Effector CD4-positive, alpha-beta T cell (primary cell): ENCODE data around the gene STX16.

Experiments
- DNase-seq: peaks from one replicate; pipeline ENCODE4 v3.0.0-alpha.2; 2020
- total RNA-seq: gene quantifications from one replicate; lab custom pipeline; 2026; lab: John Stamatoyannopoulos, UW

The STX16 gene, protein sequence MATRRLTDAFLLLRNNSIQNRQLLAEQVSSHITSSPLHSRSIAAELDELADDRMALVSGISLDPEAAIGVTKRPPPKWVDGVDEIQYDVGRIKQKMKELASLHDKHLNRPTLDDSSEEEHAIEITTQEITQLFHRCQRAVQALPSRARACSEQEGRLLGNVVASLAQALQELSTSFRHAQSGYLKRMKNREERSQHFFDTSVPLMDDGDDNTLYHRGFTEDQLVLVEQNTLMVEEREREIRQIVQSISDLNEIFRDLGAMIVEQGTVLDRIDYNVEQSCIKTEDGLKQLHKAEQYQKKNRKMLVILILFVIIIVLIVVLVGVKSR
- 90.2 reads per million, percentile 80 among the genes with 10 or more reads in this experiment for total RNA-seq

DNA sequence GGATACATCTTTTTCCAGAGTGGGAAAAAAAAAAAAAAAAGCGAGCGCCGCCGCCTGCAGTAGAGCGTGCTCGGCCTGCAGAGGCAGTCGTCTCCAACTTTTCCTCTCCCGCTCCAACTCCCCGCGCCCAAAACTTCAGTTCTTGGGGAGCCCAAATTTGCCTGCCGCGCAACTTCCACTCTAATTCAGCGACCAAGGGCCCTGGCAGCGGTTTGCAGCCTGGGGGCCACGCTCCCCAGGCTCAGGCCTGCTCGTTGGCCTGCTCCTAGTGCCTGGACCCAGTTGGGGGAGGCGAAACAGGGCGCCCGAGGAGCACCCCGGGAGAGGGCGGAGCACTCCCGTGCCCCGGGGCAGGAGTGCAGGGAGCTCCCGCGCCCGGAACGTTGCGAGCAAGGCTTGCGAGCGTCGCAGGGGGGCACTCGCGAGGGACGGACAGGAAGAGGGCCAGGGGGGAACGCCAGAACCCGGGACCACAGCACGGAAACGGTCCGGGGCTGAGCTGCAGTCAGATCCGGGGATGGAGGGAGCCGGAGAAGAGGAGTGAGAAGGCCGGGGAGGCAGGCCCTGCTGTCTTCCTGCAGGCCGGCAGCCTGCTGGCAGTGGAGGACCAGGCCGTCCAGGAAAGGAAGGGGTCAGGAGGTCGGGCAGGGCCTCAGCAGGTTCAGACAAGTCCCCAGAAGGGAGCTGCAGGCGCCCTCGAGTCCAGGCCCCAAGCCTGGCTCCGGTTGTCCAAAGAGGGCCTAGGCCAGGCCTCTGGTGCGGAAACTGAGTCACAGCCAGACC lies at the start of gene STX16:
TSS of gene STX16 (plus strand) at position 508 of the 783 bp plus-strand sequence. CDS start 724 bp downstream, outside the sequence.
- DNase-seq, result peak; percentile 76

DNA sequence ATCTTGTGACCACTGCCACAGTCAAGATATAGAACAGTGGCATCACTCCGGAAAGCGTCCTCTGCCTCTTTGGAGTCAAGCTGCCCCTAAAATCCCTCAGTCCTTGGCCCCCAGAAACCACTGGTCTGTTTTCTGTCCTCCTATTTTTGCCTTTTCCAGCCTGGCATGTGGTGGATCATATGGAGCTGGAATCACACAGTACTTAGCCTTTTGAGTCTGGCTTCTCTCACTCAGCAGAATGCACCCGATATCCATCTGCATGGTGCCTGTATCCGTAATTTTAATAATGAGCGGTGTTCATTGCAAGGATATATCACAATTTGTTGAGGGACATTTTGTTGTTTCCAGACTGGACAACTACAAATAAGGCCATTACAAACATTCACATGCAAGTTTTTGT lies 49.0 kb upstream of the STX16 start:
- no peak for DNase-seq

DNA sequence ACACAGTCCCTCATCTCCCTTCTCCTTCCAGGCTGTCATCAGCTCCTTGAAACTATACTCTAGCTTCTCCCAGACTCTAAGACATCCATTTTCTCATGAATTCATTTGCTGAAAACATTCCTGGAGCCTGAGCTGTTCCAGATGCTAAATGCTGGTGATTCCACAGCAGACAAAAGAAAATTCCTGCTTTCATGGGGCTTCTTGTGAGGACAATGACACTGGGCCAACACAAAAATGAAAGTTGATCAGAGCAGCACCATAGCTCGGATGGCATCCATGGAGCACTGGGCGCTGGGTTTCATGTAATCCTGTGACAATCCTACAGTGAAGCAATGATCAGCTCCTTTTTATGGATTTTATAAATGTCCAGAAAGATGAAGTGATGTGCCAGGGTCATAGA lies 47.4 kb upstream of the STX16 start:
- no peak for DNase-seq

DNA sequence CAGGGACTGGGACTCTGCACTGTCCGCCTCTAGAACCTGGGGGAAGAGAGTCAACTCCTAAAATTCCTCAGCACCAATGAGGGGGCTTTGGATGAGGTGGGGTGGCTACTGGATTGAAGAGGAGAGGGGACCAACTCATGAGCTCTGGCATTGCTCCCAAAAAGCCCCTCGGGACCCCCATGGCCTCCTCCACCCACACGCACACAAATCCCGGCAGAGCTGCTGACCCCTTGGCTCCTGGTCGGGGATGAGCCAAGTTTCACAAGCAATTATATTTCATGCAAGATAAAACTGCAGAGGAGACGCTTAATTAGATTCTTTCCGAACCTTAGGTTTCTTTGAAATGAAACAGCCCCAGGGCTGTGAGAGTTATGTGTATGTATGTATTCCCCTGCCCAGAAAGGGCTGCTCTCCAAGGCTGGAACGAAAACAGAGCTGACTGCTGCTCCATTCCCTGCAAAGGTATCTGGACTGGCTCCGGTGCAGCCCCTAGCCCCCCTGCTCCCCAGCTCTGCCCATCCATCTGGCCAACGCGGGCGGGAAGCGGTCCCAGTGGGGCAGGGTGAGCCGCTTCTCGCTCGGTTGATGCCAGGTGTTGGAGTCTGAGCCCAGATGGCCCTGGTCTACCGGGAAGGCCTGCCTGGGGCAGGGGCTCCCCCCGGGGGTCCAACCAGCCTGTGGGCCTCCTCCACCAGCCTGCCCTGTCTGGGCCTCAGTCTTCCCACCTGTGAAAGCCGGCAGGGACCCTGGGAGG lies 46.8 kb upstream of the STX16 start:
- no peak for DNase-seq

DNA sequence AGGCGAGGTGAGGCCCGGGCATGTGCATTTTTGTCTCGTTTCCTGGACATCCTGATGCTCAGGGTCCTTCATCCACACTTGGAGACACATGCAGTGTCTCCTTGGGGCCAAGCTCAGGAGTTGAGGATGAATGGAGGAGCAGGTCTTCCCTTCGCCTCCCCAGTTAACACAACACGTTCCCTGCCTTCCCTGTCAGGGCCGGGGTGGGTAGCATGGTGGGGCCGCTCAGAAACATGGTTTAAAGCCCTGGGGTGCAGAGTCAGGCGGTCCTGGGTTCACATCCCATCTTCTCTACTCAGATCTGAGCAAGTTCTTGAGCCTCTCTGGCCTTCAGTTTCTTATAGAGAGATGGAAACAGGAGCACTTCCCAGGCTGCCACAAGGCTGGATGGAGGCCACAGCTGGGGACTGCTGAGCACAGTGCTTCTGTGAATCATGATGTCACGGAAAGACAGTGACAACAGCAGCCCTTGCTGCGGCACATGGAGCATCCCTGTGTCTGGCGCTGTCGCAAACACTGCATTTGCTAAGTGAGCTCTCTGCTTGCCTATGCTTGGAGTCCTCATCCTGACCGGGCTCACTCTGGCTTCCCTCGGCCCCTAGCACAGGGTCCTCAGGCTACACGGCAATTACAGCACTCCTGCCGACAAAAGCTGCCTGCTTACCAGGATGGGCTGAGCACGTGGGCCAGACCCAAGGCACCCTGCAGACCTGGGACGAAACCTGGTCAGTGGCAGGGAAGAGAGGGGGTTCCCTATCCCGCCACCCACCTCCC lies 45.6 kb upstream of the STX16 start:
- DNase-seq, result no peak

DNA sequence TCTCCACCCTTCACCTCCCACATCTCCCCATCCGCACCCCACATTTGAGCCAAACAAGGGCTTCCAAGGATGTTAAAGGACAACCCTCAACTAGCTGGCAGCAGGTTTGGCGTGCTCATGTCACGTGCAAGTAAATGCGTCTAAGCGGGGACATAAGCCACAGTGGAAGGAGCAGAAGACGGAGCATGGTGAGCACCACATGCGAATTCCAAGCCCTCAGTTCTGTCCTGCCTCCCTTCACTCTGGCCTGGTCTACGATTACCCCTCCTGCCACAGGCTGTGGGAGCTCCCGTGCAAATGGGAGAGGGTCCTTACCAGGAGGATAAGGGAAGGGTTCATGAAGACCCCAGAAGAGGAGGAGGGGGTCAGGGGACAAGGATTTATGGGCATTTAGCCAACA lies 44.9 kb upstream of the STX16 start:
- no peak for DNase-seq

DNA sequence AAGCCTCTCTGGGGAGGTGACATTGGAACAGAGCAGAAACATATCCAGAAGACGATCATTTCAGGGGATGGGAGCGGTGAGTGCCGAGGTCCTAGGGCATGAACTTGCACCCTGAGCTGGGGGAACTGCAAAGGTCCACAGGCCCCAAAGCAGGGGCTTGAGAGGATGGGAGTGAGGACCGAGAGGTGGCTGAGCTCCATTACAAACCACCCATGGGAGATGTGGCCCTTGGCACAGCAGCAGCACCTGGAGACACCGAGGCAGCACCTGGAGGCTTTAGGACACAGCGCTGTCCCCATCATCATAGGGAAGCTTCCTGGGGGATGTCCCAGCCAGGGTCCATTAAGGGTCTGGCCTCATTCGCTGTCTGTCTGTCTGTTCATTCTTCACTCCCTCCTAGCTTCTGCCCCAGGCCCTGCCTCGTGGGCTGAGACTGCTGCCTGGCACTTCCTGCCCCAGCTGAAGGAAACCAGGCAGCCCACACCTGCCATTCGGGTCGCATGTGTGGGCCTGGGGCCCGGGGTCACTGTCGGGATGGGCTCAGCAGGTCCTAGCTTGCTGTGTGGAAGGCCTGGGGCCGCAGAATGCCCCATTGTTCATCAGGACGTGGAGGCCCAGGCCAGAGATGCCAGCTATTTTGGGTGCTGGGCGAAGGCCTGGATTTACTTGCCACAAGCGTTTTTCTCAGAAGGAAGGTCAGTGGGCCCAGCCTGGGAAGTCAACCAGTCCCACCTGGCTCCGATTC lies 42.8 kb upstream of the STX16 start:
- DNase-seq, result no peak

DNA sequence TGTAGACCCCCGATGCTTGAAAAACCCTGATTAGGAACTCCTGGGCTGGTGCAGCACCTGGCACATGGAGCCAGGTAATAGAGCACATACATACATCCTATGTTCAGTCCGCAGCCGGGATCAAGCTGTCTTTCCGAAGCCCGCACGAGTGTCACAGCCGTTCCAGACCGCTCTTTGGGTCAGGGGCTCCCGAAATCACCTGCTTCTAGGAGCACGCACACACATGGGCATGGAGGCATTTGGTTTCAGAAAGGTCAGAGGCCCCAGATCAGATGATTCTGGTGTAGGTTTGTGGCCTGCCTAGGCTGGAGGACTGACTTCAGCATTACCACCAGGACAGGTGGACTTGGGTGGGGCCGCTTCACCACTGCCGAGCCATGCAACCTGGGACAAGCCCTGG lies 42.1 kb upstream of the STX16 start:
- no peak for DNase-seq

DNA sequence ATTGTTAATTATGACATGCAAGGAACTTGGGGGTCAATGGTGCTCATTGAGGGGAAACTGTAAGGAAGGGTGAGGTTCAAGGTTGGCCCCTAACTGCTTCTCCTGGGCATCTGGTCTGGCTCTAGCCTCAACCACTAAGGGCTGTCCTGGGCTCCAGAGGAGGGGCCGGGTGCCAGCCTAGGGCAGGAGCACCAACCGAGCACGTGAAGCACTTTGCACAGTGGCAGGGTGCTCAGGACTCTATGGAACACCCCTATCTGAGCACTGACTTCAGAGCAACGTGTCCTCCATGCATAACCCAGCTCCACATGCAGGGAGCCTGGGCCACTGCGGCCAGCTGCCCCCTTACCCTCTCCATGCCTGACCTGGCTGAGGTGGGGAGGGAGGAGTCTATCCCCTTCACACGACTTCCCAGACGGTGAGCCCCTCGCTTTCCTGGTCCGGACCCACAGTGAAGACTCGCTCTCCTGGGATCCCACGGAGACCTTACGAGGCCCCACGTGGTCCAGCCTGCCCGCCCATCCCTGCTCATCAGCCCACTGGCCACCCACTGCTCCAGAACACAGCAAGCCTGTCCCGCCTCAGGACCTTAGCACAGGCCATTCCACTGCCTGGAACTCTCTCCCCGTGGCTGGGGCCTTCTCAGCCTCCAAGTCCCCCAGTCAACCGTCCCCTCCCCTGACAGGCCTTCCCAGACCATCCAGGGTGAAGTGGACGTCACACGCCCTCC lies 40.8 kb upstream of the STX16 start:
- DNase-seq, result no peak

DNA sequence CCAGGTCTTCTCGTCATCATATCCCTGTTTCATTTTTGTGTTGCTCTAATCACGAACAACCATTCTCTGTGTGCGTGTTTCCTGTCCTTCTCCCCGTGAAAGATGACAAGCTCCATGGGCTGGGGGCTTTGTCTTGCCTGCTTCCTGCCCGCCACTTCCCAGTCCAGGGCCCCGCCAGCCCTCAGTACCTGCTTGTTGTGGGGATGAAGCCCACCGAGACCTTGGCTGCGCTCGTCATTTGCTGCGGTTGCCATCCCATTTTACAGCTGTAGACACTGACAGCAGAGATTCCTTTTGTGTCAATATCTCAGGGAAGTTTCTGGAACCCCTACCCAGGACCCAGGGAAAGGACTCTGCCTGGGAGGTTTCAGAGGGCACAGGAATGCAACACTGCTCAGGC lies 40.3 kb upstream of the STX16 start:
- no peak for DNase-seq

DNA sequence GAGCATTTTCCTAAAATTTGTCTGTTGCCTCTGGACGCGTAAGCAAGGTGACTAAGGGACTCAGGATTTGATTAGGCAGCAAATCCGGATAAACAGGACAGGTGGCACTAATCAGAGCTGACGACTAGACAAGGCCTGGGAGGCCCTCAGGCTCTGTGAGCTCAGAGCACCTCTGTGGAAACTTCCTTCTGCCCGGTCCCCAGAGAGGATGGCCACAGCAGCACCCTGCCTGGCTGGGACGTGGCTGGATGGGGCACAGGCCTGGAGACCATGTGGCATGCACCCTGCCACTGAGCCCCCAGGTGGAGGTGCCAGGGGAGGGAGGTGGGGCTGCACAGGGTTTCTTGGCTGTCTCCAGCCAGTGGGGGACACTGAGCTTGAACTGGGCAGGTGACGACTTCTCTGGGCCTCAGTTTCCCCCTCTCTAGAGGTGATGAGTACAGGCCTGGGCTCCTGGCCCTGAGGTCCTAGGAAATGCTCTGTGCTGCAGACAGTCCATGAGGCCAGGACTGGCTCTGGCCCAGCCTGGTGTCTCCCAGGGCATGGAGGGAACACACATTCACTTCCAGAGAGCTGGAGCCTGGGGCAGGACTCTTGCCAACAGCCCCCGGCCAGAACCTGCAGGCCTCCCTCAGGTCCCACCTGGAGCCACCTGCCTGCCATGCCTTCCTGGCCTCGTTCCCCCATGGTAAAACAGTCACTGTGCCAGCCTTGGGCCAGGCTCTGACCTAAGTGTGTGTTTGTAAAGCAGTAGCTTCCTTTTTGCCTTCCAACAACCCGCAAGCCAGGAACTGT lies 39.6 kb upstream of the STX16 start:
- no peak for DNase-seq

DNA sequence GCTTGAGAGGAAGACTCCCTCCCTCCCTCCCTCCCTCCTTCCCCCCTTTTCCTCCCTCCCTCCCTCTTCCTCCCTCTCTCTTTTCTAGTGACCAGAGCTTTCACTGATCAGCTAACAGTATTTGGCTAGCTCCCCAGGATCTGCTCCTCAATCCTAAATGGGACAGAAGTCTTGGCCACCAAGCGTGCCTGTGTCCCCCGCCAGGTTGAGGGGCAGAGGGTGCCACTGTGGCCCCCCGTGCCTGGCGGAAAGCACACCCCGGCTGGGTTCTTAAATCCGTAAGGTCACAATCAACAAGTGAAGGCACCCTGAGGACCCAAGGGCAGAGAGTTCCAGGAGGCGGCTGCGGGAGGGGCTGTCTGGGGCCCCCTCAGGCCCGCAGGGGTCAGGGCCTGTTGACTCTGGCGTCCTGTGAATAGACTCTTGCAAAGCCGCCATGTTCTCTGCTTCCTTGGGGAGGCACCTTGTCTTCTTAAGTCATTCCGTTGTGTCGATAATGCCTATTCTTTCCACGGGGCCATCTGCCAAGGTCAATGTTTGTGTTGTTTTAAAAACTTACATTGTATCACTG lies 38.9 kb upstream of the STX16 start:
- DNase-seq, result no peak

DNA sequence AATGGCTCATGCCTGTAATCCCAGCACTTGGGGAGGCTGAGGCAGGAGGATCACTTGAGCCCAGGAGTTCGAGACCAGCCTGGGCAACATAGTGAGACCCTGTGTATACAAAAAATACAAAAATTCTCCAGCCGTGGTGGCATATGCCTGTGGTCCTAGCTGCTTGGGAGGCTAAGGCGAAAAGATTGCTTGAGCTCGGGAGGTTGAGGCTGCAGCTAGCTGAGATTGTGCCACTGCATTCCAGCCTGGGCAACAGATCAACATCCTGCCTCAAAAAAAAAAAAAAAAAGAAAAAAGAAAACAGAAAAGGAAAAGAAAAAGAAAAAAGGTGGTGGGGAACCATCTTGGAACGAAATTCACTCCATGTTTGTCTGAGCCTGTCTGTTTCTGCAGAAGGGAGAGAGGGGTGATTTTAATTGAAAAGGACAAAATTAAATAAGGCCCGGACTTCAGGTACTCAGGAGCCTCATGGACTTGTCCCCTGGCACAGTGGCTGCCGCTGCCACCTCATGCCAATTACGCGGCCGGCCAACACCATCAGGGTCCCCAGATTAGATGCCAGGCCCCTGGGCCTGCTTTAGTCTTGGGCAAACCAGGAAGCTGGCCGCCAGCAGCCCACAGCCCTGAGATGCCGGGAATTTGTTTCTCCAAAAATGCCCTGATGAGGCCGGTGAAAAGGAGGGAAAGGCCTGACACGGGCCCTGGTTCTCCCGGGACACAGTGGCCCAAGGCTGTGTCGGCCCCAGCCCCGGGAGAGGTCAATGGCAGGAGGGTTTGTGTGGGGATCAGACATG lies 37.8 kb upstream of the STX16 start:
- DNase-seq, result no peak

DNA sequence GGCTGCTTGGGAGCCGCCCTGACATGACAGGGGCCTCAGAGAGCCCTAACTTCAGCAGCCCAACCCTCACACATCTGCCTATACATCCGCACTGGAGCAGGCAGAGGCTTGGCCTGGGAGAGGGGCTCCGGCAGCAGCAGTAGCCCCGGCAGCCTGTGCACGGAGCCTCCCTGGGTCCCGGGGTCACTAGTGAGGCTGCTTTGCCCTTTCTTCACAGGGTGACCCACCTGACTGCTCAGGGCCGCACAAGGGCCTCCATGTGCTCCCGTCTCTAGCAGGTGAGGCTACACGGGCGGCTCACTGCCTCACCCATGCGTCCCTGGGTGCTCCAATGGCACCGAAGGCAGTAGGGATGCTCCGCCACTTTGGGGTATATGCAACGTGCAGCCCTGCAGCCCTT lies 36.7 kb upstream of the STX16 start:
- DNase-seq, result no peak

DNA sequence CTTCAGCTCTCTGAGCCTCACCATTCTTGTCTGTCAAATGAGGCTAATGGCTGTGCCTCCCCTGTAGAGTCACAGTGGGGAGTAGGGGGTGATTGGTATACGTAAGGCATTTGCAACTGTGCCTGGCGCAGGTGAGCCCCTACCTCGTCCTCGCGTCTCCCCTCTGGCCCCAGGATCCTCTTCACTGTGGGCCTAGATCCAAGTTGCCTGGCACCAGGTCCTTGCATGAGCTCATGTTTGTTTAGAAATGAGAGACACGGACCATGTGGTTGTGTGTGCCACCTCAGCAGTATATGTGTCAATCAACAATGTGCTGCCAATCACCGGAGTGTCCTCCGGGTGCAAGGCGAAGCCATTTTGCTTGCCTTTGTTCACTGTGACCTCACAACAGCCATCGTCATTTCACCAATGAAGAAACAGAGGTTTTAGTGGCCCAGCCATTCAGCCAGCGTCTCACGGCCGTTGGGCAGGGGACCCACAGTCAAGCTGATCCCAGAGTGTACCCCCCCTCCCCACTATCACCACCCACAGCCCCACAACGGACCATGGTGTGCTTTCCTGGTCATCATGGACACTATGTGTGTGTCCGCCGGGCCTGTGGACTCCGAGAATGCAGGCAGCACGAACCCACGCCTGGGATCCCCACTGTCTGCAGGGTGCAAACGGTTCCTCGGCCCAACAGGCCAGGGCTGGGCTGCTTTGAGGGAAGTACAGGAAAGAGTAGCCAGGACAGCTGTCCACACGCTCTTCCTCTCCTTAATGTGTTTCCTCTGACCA lies 35.9 kb upstream of the STX16 start:
- DNase-seq, result no peak

DNA sequence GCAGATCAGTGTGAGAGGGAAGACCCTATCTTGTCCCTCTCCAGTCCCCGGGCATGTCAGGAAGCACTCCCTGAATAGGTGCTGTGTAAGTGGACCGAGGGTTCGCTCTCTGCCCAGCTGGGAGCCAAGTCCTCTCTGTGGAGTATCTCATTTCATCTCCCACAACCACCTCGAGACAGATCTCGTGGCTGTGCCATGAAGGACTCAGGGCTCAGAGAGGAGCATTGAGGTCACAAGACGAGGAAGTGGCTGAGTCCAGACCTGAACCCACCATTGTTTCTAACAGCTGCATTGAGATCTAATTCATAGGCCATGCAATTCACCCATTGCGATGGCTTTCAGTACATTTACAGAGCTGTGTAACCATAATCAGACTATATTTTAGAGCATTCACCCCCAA lies 34.7 kb upstream of the STX16 start:
- no peak for DNase-seq

DNA sequence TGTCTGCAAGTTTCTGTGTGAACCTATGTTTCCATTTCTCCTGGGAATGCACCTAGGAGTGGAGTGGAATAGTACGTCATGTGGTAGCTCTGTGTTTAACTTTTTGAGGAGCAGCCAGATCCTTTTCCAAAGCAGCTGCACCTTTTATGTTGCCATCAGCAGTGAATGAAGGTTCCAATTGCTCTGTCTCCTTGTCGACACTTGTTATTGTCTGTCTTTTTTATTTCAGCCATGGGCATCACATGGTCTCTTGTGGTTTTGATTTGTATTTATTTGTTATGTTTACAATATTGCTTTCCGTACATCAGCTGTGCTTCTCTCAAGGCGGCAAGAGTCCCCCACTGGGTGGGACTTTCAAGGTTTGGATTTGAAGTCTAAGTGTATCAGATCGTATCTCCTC lies 33.9 kb upstream of the STX16 start:
- DNase-seq, result no peak

DNA sequence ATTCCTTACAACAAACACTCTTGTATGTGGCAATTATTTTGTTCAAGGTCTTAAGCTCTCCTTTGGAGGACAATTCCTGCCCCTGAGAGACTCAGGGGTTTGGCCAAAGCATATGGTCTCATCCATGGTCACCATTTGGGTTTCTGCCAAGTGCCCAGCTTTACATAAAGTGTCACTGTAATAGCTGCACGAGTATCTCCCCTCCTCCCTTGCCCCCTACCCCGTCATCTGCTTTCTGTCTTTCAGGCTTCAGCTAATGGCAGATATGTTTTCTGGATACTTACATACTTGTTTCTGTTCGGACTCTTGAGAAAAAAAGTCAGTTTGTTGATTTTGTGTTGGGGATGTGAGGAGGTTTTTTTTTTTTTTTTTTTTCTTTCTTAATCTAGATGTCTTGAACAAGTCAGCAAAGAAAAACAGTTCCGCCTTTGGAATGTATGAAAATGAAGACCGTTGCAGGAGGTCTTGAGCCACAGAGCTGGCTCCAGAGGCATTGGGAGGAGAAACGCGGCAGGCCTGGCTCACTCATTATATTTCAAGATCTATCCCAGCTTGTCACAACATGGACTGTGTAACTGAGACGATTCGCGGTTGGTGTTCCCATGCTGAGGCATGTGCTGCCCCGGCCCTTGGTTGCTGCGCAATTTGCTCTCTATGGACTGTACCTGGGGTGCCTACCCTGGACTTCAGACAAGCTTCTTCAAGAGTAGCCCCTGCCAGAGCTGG lies 32.6 kb upstream of the STX16 start:
- no peak for DNase-seq
